Liver (tissue), 9 donors: Measurements from ENCODE around the gene DIP2C. TPM values are rescaled to one million over a fixed set of nuclear protein-coding genes. Genes with fewer than 3 reads are reported as not detected.

ENCODE experiments used
- DNase-seq: peaks from one replicate; pipeline ENCODE4 v3.0.0-alpha.2; 2017; ENCODE audit warnings: low spot score
- H3K27ac ChIP-seq, 2 donors: one replicate each; pipeline ENCODE4 v1.7.0; 2013; ENCODE audit warnings: inconsistent platforms in 2 of 2, low read length in 2 of 2, control low read depth in 1 of 2, low read depth in 1 of 2, mild to moderate bottlenecking in 1 of 2
- H3K27me3 ChIP-seq, 4 donors: one replicate each; pipeline versions ENCODE4 v1.6.1 to v1.7.0; 2013; ENCODE audit warnings: low read length in 3 of 4, inconsistent platforms in 1 of 4, mild to moderate bottlenecking in 1 of 4, moderate library complexity in 1 of 4; ENCODE audit not compliant: control insufficient read depth in 4 of 4, insufficient read depth in 4 of 4
- H3K36me3 ChIP-seq, 4 donors: one replicate each; pipeline versions ENCODE4 v1.6.1 to v1.7.0; 2013; ENCODE audit warnings: low read length in 3 of 4, mild to moderate bottlenecking in 3 of 4, low read depth in 1 of 4, moderate library complexity in 1 of 4; ENCODE audit not compliant: control insufficient read depth in 4 of 4, insufficient read depth in 3 of 4
- H3K4me1 ChIP-seq, 4 donors: one replicate each; pipeline versions ENCODE4 v1.6.1 to v1.7.0; 2013; ENCODE audit warnings: low read length in 3 of 4, mild to moderate bottlenecking in 3 of 4, moderate library complexity in 1 of 4; ENCODE audit not compliant: control insufficient read depth in 4 of 4, insufficient read depth in 4 of 4
- H3K4me3 ChIP-seq, 3 donors: one replicate each; pipeline versions ENCODE4 v1.6.1 to v1.7.0; 2013; ENCODE audit warnings: low read length in 3 of 3, control low read depth in 1 of 3, low read depth in 1 of 3, mild to moderate bottlenecking in 1 of 3
- H3K9ac ChIP-seq, 2 donors: one replicate each; pipeline ENCODE4 v1.7.0; 2013; ENCODE audit warnings: low read length in 2 of 2, mild to moderate bottlenecking in 2 of 2, moderate library complexity in 2 of 2, control low read depth in 1 of 2, low read depth in 1 of 2
- H3K9me3 ChIP-seq, 4 donors: one replicate each; pipeline versions ENCODE4 v1.6.1 to v1.7.0; 2013; ENCODE audit warnings: low read length in 3 of 4; ENCODE audit not compliant: control insufficient read depth in 4 of 4
- ATF3 ChIP-seq: IDR thresholded peaks from 2 replicates; pipeline ENCODE4 v1.6.1; 2016; ENCODE audit warnings: antibody characterized with exemption
- CTCF ChIP-seq: fragments of 150-350 bp; IDR thresholded peaks from 2 replicates; pipeline ENCODE4 v1.5.1; 2017; ENCODE audit warnings: improper control_type of control experiment, low read depth, low read length; ENCODE audit not compliant: missing input control
- FOXA1 ChIP-seq: IDR thresholded peaks from 2 replicates; pipeline ENCODE4 v1.6.1; 2016; ENCODE audit warnings: antibody characterized with exemption
- FOXA2 ChIP-seq: IDR thresholded peaks from 2 replicates; pipeline ENCODE4 v1.6.1; 2016; ENCODE audit warnings: antibody characterized with exemption
- HNF4A ChIP-seq, 2 donors: conservative IDR thresholded peaks; 2 replicates each; pipeline ENCODE4 v1.6.1; 2016; ENCODE audit warnings: antibody characterized with exemption in 2 of 2, mild to moderate bottlenecking in 2 of 2
- JUND ChIP-seq, 2 donors: IDR thresholded peaks; 2 replicates each; pipeline ENCODE4 v1.6.1; 2016; ENCODE audit warnings: antibody characterized with exemption in 2 of 2
- NR2F2 ChIP-seq: IDR thresholded peaks from 2 replicates; pipeline ENCODE4 v1.6.1; 2016; ENCODE audit warnings: antibody characterized with exemption
- RAD21 ChIP-seq, 2 donors: IDR thresholded peaks; 2 replicates each; pipeline ENCODE4 v1.6.1; 2016; ENCODE audit warnings: antibody characterized with exemption in 2 of 2, mild to moderate bottlenecking in 2 of 2
- REST ChIP-seq: IDR thresholded peaks from 2 replicates; pipeline ENCODE4 v1.6.1; 2016; ENCODE audit warnings: antibody characterized with exemption, mild to moderate bottlenecking
- RXRA ChIP-seq, 2 donors: IDR thresholded peaks; 2 replicates each; pipeline ENCODE4 v1.6.1; 2017 to 2018; ENCODE audit warnings: antibody characterized with exemption in 2 of 2, mild to moderate bottlenecking in 1 of 2
- SP1 ChIP-seq: IDR thresholded peaks from 2 replicates; pipeline ENCODE4 v1.6.1; 2018; ENCODE audit warnings: antibody characterized with exemption, mild to moderate bottlenecking
- YY1 ChIP-seq: IDR thresholded peaks from 2 replicates; pipeline ENCODE4 v1.6.1; 2016; ENCODE audit warnings: antibody characterized with exemption, mild to moderate bottlenecking
- ZBTB33 ChIP-seq: IDR thresholded peaks from 2 replicates; pipeline ENCODE4 v1.6.1; 2016; ENCODE audit warnings: antibody characterized with exemption
- WGBS: extraction: QIAGEN DNeasy Blood & Tissue Kit; methylation state at CpG from one replicate; pipeline ENCODE4 v1.1.7; 2013; 5-methylcytosine and 5-hydroxymethylcytosine counted together
- polyA plus RNA-seq, 2 donors: library from polyadenylated mRNA; stranded (reverse) in 1 of 2; unstranded in 1 of 2; fragments of 200-250 nt in 1 of 2; fragments of >200 nt in 1 of 2; fragmentation: Nextera tagmentation in 1 of 2; extraction: Ambion mirVana in 1 of 2; gene quantifications; one replicate each; pipeline versions ENCODE4 v1.2.1 to v1.2.3, GENCODE V29; 2013 to 2015
- total RNA-seq, 2 donors: library from RNA; depleted of rRNA; stranded (reverse); fragments of >200 nt; gene quantifications; one replicate each; pipeline ENCODE4 v1.2.3, GENCODE V29; 2014
- donor health status: healthy.
- donor health status: healthy.
- donor health status: healthy.
- donor health status: healthy.
- donor health status: healthy.

DIP2C gene
- total and polyA plus RNA-seq, 4 donors: 4.2 to 12.2 (median 5.7) TPM

- H3K9me3 ChIP-seq: peaks cover 0 to 5% (median under 1%) of the 10 kb centered on the region in 4 donors
- no peak overlapping the region for H3K4me3 ChIP-seq
- no peaks in the 10 kb centered on the region for H3K4me1 ChIP-seq
- no peak overlapping the region for H3K9ac ChIP-seq
- no peaks in the 10 kb centered on the region for H3K27me3 ChIP-seq
- no peak for DNase-seq
- TF ChIP-seq FOXA2 (no peak), JUND (IDR thresholded peaks at IDR 0.05) (no peak), NR2F2 (no peak), YY1 (no peak), CTCF (no peak), SP1 (no peak), RXRA (IDR thresholded peaks at IDR 0.05) (no peak), ZBTB33 (no peak), ATF3 (no peak), HNF4A (conservative IDR thresholded peaks at IDR 0.05) (no peak)
- H3K27ac ChIP-seq: no peak overlapping the region
- no peaks in the 10 kb centered on the region for H3K36me3 ChIP-seq
- WGBS: 96% methylated on average over 64 of the region's 64 CpGs
Measured at GRCh38 chr10:639751-640672, 49.5 kb downstream of the DIP2C start.

- Histone ChIP-seq H3K27ac (no peak overlapping the region), H3K9me3 (no peaks in the 10 kb centered on the region), H3K9ac (no peak overlapping the region), H3K27me3 (no peaks in the 10 kb centered on the region), H3K36me3 (no peaks in the 10 kb centered on the region), H3K4me3 (no peak overlapping the region), H3K4me1 (no peaks in the 10 kb centered on the region)
- 93% methylated on average over 42 of the region's 42 CpGs for WGBS
- TF ChIP-seq FOXA1 (no peak), ATF3 (no peak), FOXA2 (no peak), JUND (IDR thresholded peaks at IDR 0.05) (no peak), SP1 (no peak)
- DNase-seq: no peak
Measured at GRCh38 chr10:639001-639750, 50.3 kb downstream of the DIP2C start.

GRCh38 chr10:637771-638195 is 51.7 kb downstream of the DIP2C start:
- no peak for TF ChIP-seq REST
- no peak for TF ChIP-seq RXRA (IDR thresholded peaks at IDR 0.05)
- no peak for TF ChIP-seq ATF3
- no peak for TF ChIP-seq FOXA2
- no peak for TF ChIP-seq FOXA1
- no peak for TF ChIP-seq CTCF
- TF ChIP-seq RAD21 (IDR thresholded peaks at IDR 0.05): no peak
- H3K36me3 ChIP-seq: no peaks in the 10 kb centered on the region
- H3K9me3 ChIP-seq: no peaks in the 10 kb centered on the region
- no peaks in the 10 kb centered on the region for H3K27me3 ChIP-seq
- H3K4me1 ChIP-seq: no peaks in the 10 kb centered on the region
- DNase-seq: no peak
- no peak overlapping the region for H3K27ac ChIP-seq
- H3K9ac ChIP-seq: no peak overlapping the region
- 90% methylated on average over 9 of the region's 9 CpGs for WGBS
- no peak overlapping the region for H3K4me3 ChIP-seq
